ENCODE results near the gene AGPS. TPM values are rescaled to one million over a fixed set of nuclear protein-coding genes. Genes with fewer than 3 reads are reported as not detected.

The AGPS gene
- total and polyA plus RNA-seq, 7 experiments from 2014 or later: 11.8 to 60.4 (median 21.8) TPM

GRCh38 chr2:177380181-177380580, 12.4 kb upstream of the AGPS start:
- no peaks in the 10 kb centered on the region for H3K36me3 ChIP-seq (ENCODE audit: control insufficient read depth in 2 of 3, insufficient read depth in 3 of 3, low read length in 3 of 3)
- H3K9me3 ChIP-seq (ENCODE audit: control insufficient read depth in 2 of 3, low read length in 3 of 3): no peaks in the 10 kb centered on the region
- Mint-ChIP-seq H3K36me3 (peaks cover 3 to 50% (median 24%) of the 10 kb centered on the region in 5 donors), H3K27me3 (no peaks in the 10 kb centered on the region), H3K27ac (no peak overlapping the region), H3K4me1 (peaks cover 0 to 3% (median 0%) of the 10 kb centered on the region in 7 donors), H3K9me3 (peaks cover 0 to 8% (median 1%) of the 10 kb centered on the region in 11 donors), H3K4me3 (no peak overlapping the region)
- H3K4me1 ChIP-seq (ENCODE audit: control insufficient read depth in 2 of 2, insufficient read depth in 2 of 2, low read length in 2 of 2): no peaks in the 10 kb centered on the region
- no peak overlapping the region for H3K27ac ChIP-seq (ENCODE audit: low read depth, low read length)
- DNase-seq (no peak), ATAC-seq (no peak)
- no peak overlapping the region for H3K4me3 ChIP-seq (ENCODE audit: low read length)
- intact Hi-C loops (cut with micrococcal nuclease): no loop called here
- ChIA-PET CTCF (interaction anchor here (0.6 to 0.9 kb wide), 3 partner anchors 43 to 392 kb away, joined by 3 to 6 read pairs (median 3); no protein-coding TSS in a partner anchor), POLR2A (no interaction called here)
- no peaks in the 10 kb centered on the region for H3K27me3 ChIP-seq (ENCODE audit: control insufficient read depth in 2 of 2, insufficient read depth in 2 of 2, low read length in 2 of 2)

GRCh38 chr2:177383935-177384334, 8.6 kb upstream of the AGPS start:
- H3K4me1 ChIP-seq (ENCODE audit: control insufficient read depth in 2 of 2, insufficient read depth in 2 of 2, low read length in 2 of 2): no peaks in the 10 kb centered on the region
- DNase-seq: no peak
- no peak overlapping the region for H3K27ac ChIP-seq (ENCODE audit: low read depth, low read length)
- Mint-ChIP-seq H3K27me3 (no peaks in the 10 kb centered on the region), H3K9me3 (peaks cover 0 to 2% (median 0%) of the 10 kb centered on the region in 11 donors), H3K4me3 (no peak overlapping the region), H3K36me3 (peaks cover 3 to 31% (median 15%) of the 10 kb centered on the region in 5 donors), H3K4me1 (peaks cover 0 to 10% (median 3%) of the 10 kb centered on the region in 7 donors), H3K27ac (no peak overlapping the region)
- ATAC-seq: no peak
- ChIA-PET POLR2A (no interaction called here), CTCF (no interaction called here)
- no peaks in the 10 kb centered on the region for H3K27me3 ChIP-seq (ENCODE audit: control insufficient read depth in 2 of 2, insufficient read depth in 2 of 2, low read length in 2 of 2)
- H3K4me3 ChIP-seq (ENCODE audit: low read length): no peak overlapping the region
- intact Hi-C loops (cut with micrococcal nuclease): no loop called here
- H3K9me3 ChIP-seq (ENCODE audit: control insufficient read depth in 2 of 3, low read length in 3 of 3): no peaks in the 10 kb centered on the region
- no peaks in the 10 kb centered on the region for H3K36me3 ChIP-seq (ENCODE audit: control insufficient read depth in 2 of 3, insufficient read depth in 3 of 3, low read length in 3 of 3)

- peaks cover 3 to 21% (median 14%) of the 10 kb centered on the region in 5 donors for H3K36me3 Mint-ChIP-seq
- CTCF ChIA-PET: no interaction called here
- H3K4me3 ChIP-seq (ENCODE audit: low read length): no peak overlapping the region
- H3K9me3 ChIP-seq (ENCODE audit: control insufficient read depth in 2 of 3, low read length in 3 of 3): no peaks in the 10 kb centered on the region
- H3K27ac Mint-ChIP-seq: no peak overlapping the region
- no peak for DNase-seq
- ATAC-seq: no peak
- no peaks in the 10 kb centered on the region for H3K36me3 ChIP-seq (ENCODE audit: control insufficient read depth in 2 of 3, insufficient read depth in 3 of 3, low read length in 3 of 3)
- H3K27me3 Mint-ChIP-seq: no peaks in the 10 kb centered on the region
- intact Hi-C loops (cut with micrococcal nuclease): no loop called here
- H3K4me3 Mint-ChIP-seq: no peak overlapping the region
- no peaks in the 10 kb centered on the region for H3K27me3 ChIP-seq (ENCODE audit: control insufficient read depth in 2 of 2, insufficient read depth in 2 of 2, low read length in 2 of 2)
- peaks cover 3 to 16% (median 7%) of the 10 kb centered on the region in 7 donors for H3K4me1 Mint-ChIP-seq
- POLR2A ChIA-PET: interaction anchor here (1.0 kb wide), 1 partner anchor 122 kb away, joined by 3 read pairs; no protein-coding TSS in a partner anchor
- H3K4me1 ChIP-seq (ENCODE audit: control insufficient read depth in 2 of 2, insufficient read depth in 2 of 2, low read length in 2 of 2): no peaks in the 10 kb centered on the region
- no peak overlapping the region for H3K27ac ChIP-seq (ENCODE audit: low read depth, low read length)
- peaks cover 0 to 1% (median 0%) of the 10 kb centered on the region in 11 donors for H3K9me3 Mint-ChIP-seq
Observed at GRCh38 chr2:177385151-177385550, 7.4 kb upstream of the AGPS start.

DNA sequence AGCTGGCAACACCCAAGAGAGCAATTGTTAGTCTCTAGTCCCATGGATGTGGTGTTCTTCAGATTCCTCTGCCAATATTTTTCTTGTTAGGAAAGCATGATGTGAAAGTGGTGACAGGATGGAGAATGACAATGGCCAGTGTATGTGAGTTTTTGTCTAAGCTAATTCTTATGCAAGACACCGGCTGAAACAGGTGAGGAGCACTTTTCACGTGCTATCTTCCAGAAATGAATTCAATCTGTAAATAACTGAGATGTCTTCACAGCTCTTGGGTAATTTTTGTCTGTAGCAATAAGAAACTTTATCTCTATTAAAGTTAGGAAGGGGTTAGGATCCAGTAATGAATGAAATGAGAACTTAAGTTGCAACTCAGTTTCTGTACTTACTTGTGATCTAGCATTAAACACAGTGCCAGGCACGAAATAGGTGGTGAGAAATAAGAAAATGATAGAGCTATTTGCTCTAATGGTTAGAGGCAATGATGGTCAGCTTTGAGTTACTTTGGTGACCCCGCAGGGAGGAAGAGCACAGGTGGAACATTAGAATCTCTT, 676 bp upstream of the AGPS start:
- intact Hi-C loops (cut with micrococcal nuclease): loop anchor here (1.0 to 2.0 kb wide), 10 partner anchors 8 to 227 kb away; partner anchors contain the start of genes HNRNPA3 (in 2 of the 2) and NFE2L2 (in 1 of the 2)
- H3K4me3 ChIP-seq (ENCODE audit: low read length): peak overlapping the region; percentile 67

GRCh38 chr2:177393203-177393755, 706 bp downstream of the AGPS start:
- Histone ChIP-seq H3K4me1 (ENCODE audit: control insufficient read depth in 2 of 2, insufficient read depth in 2 of 2, low read length in 2 of 2) (peaks cover 20 to 23% of the 10 kb centered on the region in 2 donors), H3K4me3 (ENCODE audit: low read length) (peak overlapping the region; percentile 67), H3K9me3 (ENCODE audit: control insufficient read depth in 2 of 3, low read length in 3 of 3) (no peaks in the 10 kb centered on the region), H3K36me3 (ENCODE audit: control insufficient read depth in 2 of 3, insufficient read depth in 3 of 3, low read length in 3 of 3) (no peaks in the 10 kb centered on the region), H3K27me3 (ENCODE audit: control insufficient read depth in 2 of 2, insufficient read depth in 2 of 2, low read length in 2 of 2) (no peaks in the 10 kb centered on the region), H3K27ac (ENCODE audit: low read depth, low read length) (peak overlapping the region; percentile 53)
- CTCF ChIA-PET: interaction anchor here (0.7 to 2.0 kb wide), 4 partner anchors 23 to 329 kb away, joined by 3 to 7 read pairs (median 3); no protein-coding TSS in a partner anchor
- peak overlapping the region; percentile 81 to 99 (median 96) for H3K4me3 Mint-ChIP-seq
- peaks cover 3 to 21% (median 10%) of the 10 kb centered on the region in 5 donors for H3K36me3 Mint-ChIP-seq
- DNase-seq (peak in 7 of 9 donors; percentile 3 to 25 (median 16)), ATAC-seq (no peak)
- intact Hi-C loops (cut with micrococcal nuclease): loop anchor here (2.0 kb wide), 4 partner anchors 58 to 226 kb away; partner anchors contain the start of gene HNRNPA3 (in 1 of the 2)
- H3K27me3 Mint-ChIP-seq: no peaks in the 10 kb centered on the region
- no peaks in the 10 kb centered on the region for H3K9me3 Mint-ChIP-seq
- POLR2A ChIA-PET: interaction anchor here (0.6 to 4.1 kb wide), 6 partner anchors 9 to 228 kb away, joined by 3 to 27 read pairs (median 3); partner anchors contain the start of gene NFE2L2
- peak overlapping the region; percentile 59 to 97 (median 90) for H3K27ac Mint-ChIP-seq
- H3K4me1 Mint-ChIP-seq: peaks cover 47 to 76% (median 65%) of the 10 kb centered on the region in 7 donors

More for the DNA sequence above, 676 bp upstream of the AGPS start:
- peaks cover 3 to 21% (median 8%) of the 10 kb centered on the region in 5 donors for H3K36me3 Mint-ChIP-seq
- CTCF ChIA-PET: interaction anchor here (0.9 to 1.1 kb wide), 2 partner anchors 24 to 227 kb away, joined by 4 to 5 read pairs; no protein-coding TSS in a partner anchor
- peaks cover 20 to 23% of the 10 kb centered on the region in 2 donors for H3K4me1 ChIP-seq (ENCODE audit: control insufficient read depth in 2 of 2, insufficient read depth in 2 of 2, low read length in 2 of 2)
- peaks cover 51 to 74% (median 55%) of the 10 kb centered on the region in 7 donors for H3K4me1 Mint-ChIP-seq
- H3K27me3 ChIP-seq (ENCODE audit: control insufficient read depth in 2 of 2, insufficient read depth in 2 of 2, low read length in 2 of 2): no peaks in the 10 kb centered on the region
- DNase-seq (no peak), ATAC-seq (no peak)
- H3K27me3 Mint-ChIP-seq: no peaks in the 10 kb centered on the region
- H3K9me3 ChIP-seq (ENCODE audit: control insufficient read depth in 2 of 3, low read length in 3 of 3): no peaks in the 10 kb centered on the region
- no peaks in the 10 kb centered on the region for H3K9me3 Mint-ChIP-seq
- POLR2A ChIA-PET: interaction anchor here (0.6 to 4.1 kb wide), 8 partner anchors 10 to 227 kb away, joined by 3 to 27 read pairs (median 4); partner anchors contain the start of genes HNRNPA3 and NFE2L2
- H3K27ac ChIP-seq (ENCODE audit: low read depth, low read length): peak overlapping the region; percentile 53
- no peaks in the 10 kb centered on the region for H3K36me3 ChIP-seq (ENCODE audit: control insufficient read depth in 2 of 3, insufficient read depth in 3 of 3, low read length in 3 of 3)
- peak overlapping the region; percentile 68 to 97 (median 91) for H3K27ac Mint-ChIP-seq
- H3K4me3 Mint-ChIP-seq: peak overlapping the region; percentile 81 to 99 (median 96)

DNA sequence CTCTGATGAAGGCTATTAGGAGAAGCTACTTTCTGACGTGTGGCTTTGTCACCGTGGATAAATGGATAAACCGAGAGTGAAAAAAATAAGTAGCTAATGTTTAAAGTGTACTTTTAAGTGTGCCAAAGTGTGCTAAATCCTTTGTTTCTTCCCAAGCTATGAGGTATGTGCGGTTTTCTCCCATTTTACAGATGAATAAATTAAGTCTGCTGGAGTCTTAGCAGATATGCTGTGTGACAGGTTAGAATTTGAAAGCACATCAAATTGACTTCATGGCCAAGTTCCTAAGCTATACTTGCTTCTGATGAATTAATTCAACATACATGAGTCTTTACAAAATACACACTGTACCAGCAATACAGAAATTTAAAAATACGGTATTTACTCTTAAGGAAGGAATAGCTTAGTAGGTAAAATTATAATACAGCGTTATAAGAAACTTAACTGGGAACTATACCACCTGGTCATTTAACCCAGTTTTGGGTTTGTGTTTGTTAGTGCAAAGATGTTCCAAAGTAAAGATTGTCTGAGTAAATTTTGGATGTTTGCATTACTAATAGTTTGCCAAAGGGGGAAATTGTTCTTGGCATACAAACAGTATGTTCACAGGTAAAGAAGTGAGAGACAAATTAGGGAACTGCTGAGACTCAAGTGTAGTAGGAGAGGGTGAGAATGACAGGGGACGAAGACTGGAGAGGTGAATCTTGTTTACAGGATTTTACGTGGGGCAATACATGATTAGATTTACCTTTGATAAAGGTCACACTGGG, 1.4 kb downstream of the AGPS start:
- peak overlapping the region; percentile 81 to 99 (median 96) for H3K4me3 Mint-ChIP-seq

More for the DNA sequence above, 1.4 kb downstream of the AGPS start:
- Mint-ChIP-seq H3K27ac (peak overlapping the region in 5 of 9 donors; percentile 28 to 97 (median 90)), H3K27me3 (no peaks in the 10 kb centered on the region), H3K9me3 (no peaks in the 10 kb centered on the region), H3K4me1 (peaks cover 54 to 83% (median 72%) of the 10 kb centered on the region in 7 donors), H3K36me3 (peaks cover 3 to 21% (median 10%) of the 10 kb centered on the region in 5 donors)
- no peaks in the 10 kb centered on the region for H3K27me3 ChIP-seq (ENCODE audit: control insufficient read depth in 2 of 2, insufficient read depth in 2 of 2, low read length in 2 of 2)
- H3K4me1 ChIP-seq (ENCODE audit: control insufficient read depth in 2 of 2, insufficient read depth in 2 of 2, low read length in 2 of 2): peaks cover 20 to 29% of the 10 kb centered on the region in 2 donors
- H3K36me3 ChIP-seq (ENCODE audit: control insufficient read depth in 2 of 3, insufficient read depth in 3 of 3, low read length in 3 of 3): no peaks in the 10 kb centered on the region
- H3K27ac ChIP-seq (ENCODE audit: low read depth, low read length): no peak overlapping the region
- DNase-seq (no peak), ATAC-seq (no peak)
- peak overlapping the region; percentile 67 for H3K4me3 ChIP-seq (ENCODE audit: low read length)
- no peaks in the 10 kb centered on the region for H3K9me3 ChIP-seq (ENCODE audit: control insufficient read depth in 2 of 3, low read length in 3 of 3)
- intact Hi-C loops (cut with micrococcal nuclease): loop anchor here (2.0 kb wide), 4 partner anchors 59 to 225 kb away; partner anchors contain the start of gene HNRNPA3 (in 1 of the 2)
- CTCF ChIA-PET: interaction anchor here (0.7 to 2.0 kb wide), 4 partner anchors 23 to 329 kb away, joined by 3 to 7 read pairs (median 3); no protein-coding TSS in a partner anchor
- POLR2A ChIA-PET: interaction anchor here (1.2 to 4.1 kb wide), 4 partner anchors 8 to 229 kb away, joined by 3 to 27 read pairs (median 3); partner anchors contain the start of gene NFE2L2

All from naive thymus-derived CD4-positive, alpha-beta T cell (primary cell).